Thymus (tissue), 11 donors: ENCODE data around the gene ITGAE. TPM values are rescaled to one million over a fixed set of nuclear protein-coding genes. Genes with fewer than 3 reads are reported as not detected.

Experiments
- DNase-seq, 9 donors: peaks; one replicate each; pipeline ENCODE4 v3.0.0-alpha.2; 2013; ENCODE audit warnings: low spot score in 9 of 9, low read depth in 6 of 9, missing footprints in 1 of 9
- H3K27ac ChIP-seq, 2 donors: one replicate each; pipeline ENCODE4 v1.5.1; 2013; ENCODE audit warnings: control low read depth in 1 of 2, low read depth in 1 of 2, low read length in 1 of 2, mild to moderate bottlenecking in 1 of 2, moderate library complexity in 1 of 2
- H3K27me3 ChIP-seq, 2 donors: one replicate each; pipeline ENCODE4 v1.5.1; 2013; ENCODE audit warnings: low read length in 1 of 2; ENCODE audit not compliant: control insufficient read depth in 2 of 2, insufficient read depth in 1 of 2
- H3K36me3 ChIP-seq, 2 donors: one replicate each; pipeline ENCODE4 v1.5.1; 2013; ENCODE audit warnings: low read length in 1 of 2, mild to moderate bottlenecking in 1 of 2, moderate library complexity in 1 of 2; ENCODE audit not compliant: control insufficient read depth in 2 of 2, insufficient read depth in 2 of 2
- H3K4me1 ChIP-seq, 2 donors: one replicate each; pipeline ENCODE4 v1.5.1; 2013; ENCODE audit warnings: low read length in 2 of 2; ENCODE audit not compliant: control insufficient read depth in 2 of 2, insufficient read depth in 2 of 2
- H3K4me3 ChIP-seq, 2 donors: one replicate each; pipeline ENCODE4 v1.5.1; 2013; ENCODE audit warnings: low read length in 2 of 2, control low read depth in 1 of 2, mild to moderate bottlenecking in 1 of 2
- H3K9me3 ChIP-seq, 2 donors: one replicate each; pipeline ENCODE4 v1.5.1; 2013; ENCODE audit warnings: low read length in 1 of 2, mild to moderate bottlenecking in 1 of 2; ENCODE audit not compliant: control insufficient read depth in 2 of 2, insufficient read depth in 1 of 2
- WGBS: extraction: QIAGEN DNeasy Blood & Tissue Kit; methylation state at CpG from one replicate; pipeline ENCODE4 v1.1.7; 2013; 5-methylcytosine and 5-hydroxymethylcytosine counted together
- polyA plus RNA-seq: library from polyadenylated mRNA; stranded (reverse); fragments of 200-250 nt; gene quantifications from one replicate; pipeline ENCODE4 v1.2.3, GENCODE V29; 2013
- total RNA-seq: library from RNA; stranded (reverse); fragments of 120-200 nt; gene quantifications from one replicate; pipeline ENCODE4 v1.2.4, GENCODE V29; 2013
- donor health status: healthy.

The ITGAE gene
- total and polyA plus RNA-seq, 2 donors, result 129 to 170 TPM

DNA sequence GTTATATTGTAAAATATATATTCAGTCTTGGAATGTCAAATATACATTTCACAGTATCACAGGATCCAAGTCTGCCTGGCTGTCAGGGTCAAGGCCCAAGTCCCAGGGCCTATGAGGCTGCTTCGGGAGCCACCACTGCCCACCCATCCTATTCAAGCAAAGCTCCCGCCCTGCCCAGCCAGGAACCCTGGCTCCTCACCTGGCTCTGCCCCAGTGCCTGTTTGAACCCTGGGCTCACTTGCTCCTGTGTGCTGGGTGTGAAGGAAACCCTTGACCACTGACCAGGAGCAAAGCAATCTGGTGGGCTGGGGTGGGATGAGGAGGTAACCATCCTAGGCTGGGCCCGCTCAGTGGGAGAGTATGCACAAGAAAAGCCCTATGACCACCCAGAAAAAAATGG is 27.0 kb downstream of the ITGAE start:
- Histone ChIP-seq H3K36me3 (no peaks in the 10 kb centered on the region), H3K4me3 (no peak overlapping the region), H3K4me1 (peaks cover 17 to 74% of the 10 kb centered on the region in 2 donors), H3K27me3 (no peaks in the 10 kb centered on the region), H3K27ac (no peak overlapping the region), H3K9me3 (peaks cover 0 to 7% of the 10 kb centered on the region in 2 donors)
- DNase-seq, result no peak
- WGBS, result 97% methylated on average over 3 of the region's 3 CpGs

DNA sequence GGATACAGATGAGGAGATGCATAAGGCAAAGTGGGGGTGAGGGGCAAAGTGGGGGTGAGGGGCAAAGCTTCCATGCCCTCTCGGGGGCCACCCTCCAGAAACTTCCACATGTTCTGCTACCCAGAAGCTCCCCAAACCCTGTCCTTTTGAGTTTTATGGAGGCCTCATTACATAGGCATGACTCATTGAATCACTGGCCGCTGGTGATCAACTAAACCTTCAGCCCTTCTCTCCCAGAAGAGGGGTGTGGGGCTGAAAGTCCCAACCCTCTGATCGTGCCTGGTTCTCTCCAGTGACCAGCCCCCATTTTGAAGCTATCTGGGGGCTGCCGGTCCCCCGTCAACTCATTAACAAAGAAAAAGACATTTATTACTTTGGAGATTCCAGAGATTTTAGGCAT is 27.5 kb downstream of the ITGAE start:
- 97% methylated on average over 5 of the region's 5 CpGs for WGBS
- no peak for DNase-seq

DNA sequence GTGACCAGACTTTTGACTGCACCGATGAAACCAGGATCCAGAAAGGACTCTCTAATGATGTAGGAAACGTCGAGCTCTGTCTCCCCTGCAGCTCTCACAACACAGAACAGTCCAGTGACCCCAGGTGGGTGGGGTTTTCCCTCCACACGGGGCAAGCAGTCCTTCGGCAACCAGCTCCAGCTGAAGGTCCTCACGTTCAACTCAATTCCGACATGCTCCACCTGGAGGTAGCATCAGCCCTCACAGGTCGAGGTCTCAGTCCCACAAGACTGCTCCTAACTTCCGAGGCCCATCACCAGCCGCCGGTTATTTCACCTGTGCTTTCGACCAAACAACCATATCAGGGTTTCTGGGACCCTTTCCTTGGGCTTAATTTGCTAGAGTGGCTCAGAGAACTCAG is 28.2 kb downstream of the ITGAE start:
- no peak overlapping the region for H3K4me3 ChIP-seq
- no peak for DNase-seq
- WGBS, result 96% methylated on average over 12 of the region's 12 CpGs

More for the DNA sequence above, 27.5 kb downstream of the ITGAE start:
- H3K27ac ChIP-seq, result no peak overlapping the region
- H3K4me3 ChIP-seq, result no peak overlapping the region
- H3K9me3 ChIP-seq, result peaks cover 0 to 7% of the 10 kb centered on the region in 2 donors
- no peaks in the 10 kb centered on the region for H3K27me3 ChIP-seq
- no peaks in the 10 kb centered on the region for H3K36me3 ChIP-seq
- peaks cover 22 to 78% of the 10 kb centered on the region in 2 donors for H3K4me1 ChIP-seq

DNA sequence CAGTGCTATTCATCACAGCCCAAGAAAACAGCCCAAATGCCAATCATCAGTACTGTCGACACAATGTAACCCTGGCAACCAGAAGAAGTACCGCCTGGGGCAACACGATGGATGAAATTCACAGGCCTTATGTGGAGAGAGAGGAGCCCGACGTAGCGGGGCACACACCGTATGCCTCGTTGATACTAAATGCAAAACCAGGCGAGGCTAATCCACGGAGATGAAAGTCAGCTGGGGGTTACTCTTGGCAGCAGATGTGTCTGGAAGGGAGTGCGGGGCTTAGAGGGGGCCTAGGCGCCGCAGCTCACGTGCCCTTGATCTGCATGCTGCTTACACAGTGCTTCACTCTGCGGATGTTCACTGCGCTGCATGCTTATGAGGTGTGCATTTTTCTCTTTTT is 29.8 kb downstream of the ITGAE start:
- peaks cover 33 to 80% of the 10 kb centered on the region in 2 donors for H3K4me1 ChIP-seq
- H3K4me3 ChIP-seq, result peak overlapping the region; percentile 21
- H3K9me3 ChIP-seq, result peaks cover 0 to 15% of the 10 kb centered on the region in 2 donors
- 8% methylated on average over 16 of the region's 16 CpGs for WGBS
- H3K36me3 ChIP-seq, result no peaks in the 10 kb centered on the region
- H3K27ac ChIP-seq, result peak overlapping the region; percentile 97 to 98
- DNase-seq, result peak in 8 of 9 donors; percentile 73 to 95 (median 86)
- H3K27me3 ChIP-seq, result no peaks in the 10 kb centered on the region

More for the DNA sequence above, 28.2 kb downstream of the ITGAE start:
- no peaks in the 10 kb centered on the region for H3K36me3 ChIP-seq
- peak overlapping the region; percentile 3 to 50 for H3K27ac ChIP-seq
- H3K9me3 ChIP-seq, result peaks cover 0 to 10% of the 10 kb centered on the region in 2 donors
- no peaks in the 10 kb centered on the region for H3K27me3 ChIP-seq
- peaks cover 29 to 79% of the 10 kb centered on the region in 2 donors for H3K4me1 ChIP-seq

DNA sequence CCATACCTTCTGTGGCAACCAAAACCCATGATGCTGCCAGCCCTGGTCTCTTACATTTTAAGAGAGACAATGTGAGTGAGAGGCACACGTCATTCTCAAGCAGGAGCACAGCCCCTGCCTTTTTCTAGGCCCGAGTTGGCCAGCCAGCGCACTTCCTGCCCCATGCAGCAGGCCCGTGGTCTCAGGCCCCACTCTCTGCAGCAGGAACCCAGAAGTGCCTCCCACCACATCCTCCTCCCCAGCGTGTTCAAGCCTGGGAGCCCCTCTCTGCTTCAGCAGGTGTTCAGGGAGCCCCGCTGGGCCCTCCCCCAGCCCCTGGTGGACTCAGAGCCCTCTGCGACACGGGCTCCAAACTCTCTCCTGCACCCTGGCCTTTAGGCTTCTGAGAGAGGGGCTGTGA is 30.5 kb downstream of the ITGAE start:
- WGBS, result 4% methylated on average over 8 of the region's 8 CpGs

DNA sequence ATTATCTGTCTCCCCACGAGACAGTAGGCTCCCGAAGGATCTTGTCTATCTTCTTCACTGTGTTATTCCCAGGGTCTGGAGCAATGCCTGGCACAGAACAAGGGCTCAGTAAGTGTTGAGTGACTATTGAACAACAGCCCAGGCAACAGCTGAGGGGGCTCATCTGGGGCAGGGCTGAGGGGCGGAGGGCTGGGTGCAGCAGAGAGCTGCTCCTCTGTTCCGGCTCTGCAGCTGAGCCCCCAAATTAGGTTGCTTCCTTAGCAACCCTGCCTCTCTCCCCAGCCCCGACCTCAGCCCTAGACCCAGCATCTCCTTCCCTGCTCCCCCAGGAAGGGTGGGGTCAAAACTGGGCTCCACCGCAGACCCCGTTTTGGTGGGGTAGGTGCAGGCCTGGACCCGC is 32.2 kb downstream of the ITGAE start:
- 38% methylated on average over 8 of the region's 8 CpGs for WGBS
- Histone ChIP-seq H3K4me3 (no peak overlapping the region), H3K36me3 (no peaks in the 10 kb centered on the region), H3K4me1 (peaks cover 46 to 98% of the 10 kb centered on the region in 2 donors), H3K27ac (peak overlapping the region; percentile 94 to 98), H3K27me3 (no peaks in the 10 kb centered on the region), H3K9me3 (peaks cover 0 to 18% of the 10 kb centered on the region in 2 donors)
- DNase-seq, result peak in 5 of 9 donors; percentile 61 to 87 (median 74)

More for the DNA sequence above, 30.5 kb downstream of the ITGAE start:
- peaks cover 40 to 84% of the 10 kb centered on the region in 2 donors for H3K4me1 ChIP-seq
- DNase-seq, result peak; percentile 74 to 95 (median 83)
- peak overlapping the region; percentile 21 for H3K4me3 ChIP-seq
- peaks cover 0 to 18% of the 10 kb centered on the region in 2 donors for H3K9me3 ChIP-seq
- peak overlapping the region; percentile 97 to 98 for H3K27ac ChIP-seq
- no peaks in the 10 kb centered on the region for H3K27me3 ChIP-seq
- H3K36me3 ChIP-seq, result no peaks in the 10 kb centered on the region

DNA sequence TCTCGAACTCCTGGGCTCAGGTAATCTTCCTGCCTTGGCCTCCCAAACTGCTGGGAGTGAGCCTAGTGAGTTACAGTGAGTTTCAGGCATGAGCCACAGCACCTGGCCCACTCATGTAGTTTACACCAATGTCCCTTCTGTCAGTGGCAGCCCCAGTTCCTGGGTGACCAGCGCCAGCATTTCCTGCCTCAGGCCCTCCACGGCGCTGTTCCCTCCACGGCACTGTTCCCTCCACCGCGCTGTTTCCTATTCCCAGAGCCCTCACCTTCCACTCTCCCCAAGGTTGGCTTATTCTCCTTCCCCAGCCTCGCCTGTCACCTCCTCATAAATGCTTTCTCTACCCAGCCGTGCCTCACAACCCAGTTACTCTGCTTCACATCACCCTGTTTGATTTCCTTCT is 32.6 kb downstream of the ITGAE start:
- 82% methylated on average over 9 of the region's 9 CpGs for WGBS
- DNase-seq, result no peak
- no peaks in the 10 kb centered on the region for H3K36me3 ChIP-seq

DNA sequence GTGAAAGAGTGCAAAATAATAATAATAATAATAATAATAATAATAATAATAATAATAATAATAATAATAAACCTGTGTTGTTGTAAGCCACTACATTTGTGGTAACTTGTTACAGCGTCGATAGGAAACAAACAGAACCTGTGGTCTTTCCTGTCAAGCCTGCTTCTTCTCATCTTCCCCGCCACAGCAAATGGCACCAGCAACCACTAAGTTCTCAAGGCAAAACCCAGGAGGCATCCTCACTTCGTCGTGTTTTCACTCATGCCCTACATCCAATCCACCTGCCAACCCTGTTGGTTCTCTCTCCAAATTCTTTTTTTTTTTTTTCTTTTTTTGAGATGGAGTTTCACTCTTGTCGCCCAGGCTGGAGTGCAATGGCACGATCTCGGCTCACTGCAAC is 34.2 kb downstream of the ITGAE start:
- peak in 3 of 9 donors; percentile 42 to 74 (median 50) for DNase-seq

More for the DNA sequence above, 32.6 kb downstream of the ITGAE start:
- Histone ChIP-seq H3K4me3 (no peak overlapping the region), H3K27me3 (no peaks in the 10 kb centered on the region), H3K4me1 (peaks cover 50 to 99% of the 10 kb centered on the region in 2 donors), H3K9me3 (peaks cover 0 to 18% of the 10 kb centered on the region in 2 donors), H3K27ac (peak overlapping the region; percentile 94 to 98)

DNA sequence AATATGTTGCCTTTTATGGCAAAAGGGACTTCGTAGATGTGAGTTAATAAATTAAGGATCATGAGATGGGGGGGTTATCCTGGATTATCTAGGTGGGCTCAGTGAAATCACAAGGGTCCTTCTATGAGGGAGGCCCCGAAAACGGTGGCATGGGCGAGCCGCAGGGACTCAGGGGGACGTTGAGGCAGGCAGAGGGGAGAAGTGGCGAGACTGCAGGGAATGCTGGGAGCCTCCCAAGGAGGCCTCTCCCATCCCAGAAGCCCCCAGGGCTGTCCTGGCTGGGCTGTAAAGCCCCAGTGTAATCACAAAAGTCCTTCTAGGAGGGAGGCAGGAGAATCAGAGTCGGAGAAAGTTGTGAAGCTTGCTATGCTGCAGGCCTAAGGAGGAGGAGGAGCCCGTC is 35.0 kb downstream of the ITGAE start:
- H3K36me3 ChIP-seq, result peaks cover 0 to 3% of the 10 kb centered on the region in 2 donors
- peaks cover 44 to 85% of the 10 kb centered on the region in 2 donors for H3K4me1 ChIP-seq
- H3K27me3 ChIP-seq, result no peaks in the 10 kb centered on the region
- H3K4me3 ChIP-seq, result no peak overlapping the region
- peaks cover 0 to 18% of the 10 kb centered on the region in 2 donors for H3K9me3 ChIP-seq
- no peak for DNase-seq
- WGBS, result 93% methylated on average over 9 of the region's 9 CpGs
- peak overlapping the region; percentile 96 to 98 for H3K27ac ChIP-seq

More for the DNA sequence above, 34.2 kb downstream of the ITGAE start:
- Histone ChIP-seq H3K4me1 (peaks cover 47 to 90% of the 10 kb centered on the region in 2 donors), H3K4me3 (no peak overlapping the region), H3K27ac (peak overlapping the region; percentile 71 to 98), H3K36me3 (no peaks in the 10 kb centered on the region), H3K9me3 (peaks cover 0 to 18% of the 10 kb centered on the region in 2 donors), H3K27me3 (no peaks in the 10 kb centered on the region)
- 42% methylated on average over 8 of the region's 8 CpGs for WGBS
